GM03348 (cell line): ENCODE data around the gene AP5Z1.

Source experiments
- DNase-seq: peaks from one replicate; pipeline ENCODE4 v3.0.0; 2012; ENCODE audit warnings: low spot score

AP5Z1 gene

GRCh38 chr7:4745971-4746919, 29.2 kb upstream of the AP5Z1 start:
- peak; percentile 63 for DNase-seq

GRCh38 chr7:4747013-4747412, 28.4 kb upstream of the AP5Z1 start:
- no peak for DNase-seq

GRCh38 chr7:4747746-4748145, 27.7 kb upstream of the AP5Z1 start:
- no peak for DNase-seq

GRCh38 chr7:4748231-4748681, 27.2 kb upstream of the AP5Z1 start:
- DNase-seq, result no peak

DNA sequence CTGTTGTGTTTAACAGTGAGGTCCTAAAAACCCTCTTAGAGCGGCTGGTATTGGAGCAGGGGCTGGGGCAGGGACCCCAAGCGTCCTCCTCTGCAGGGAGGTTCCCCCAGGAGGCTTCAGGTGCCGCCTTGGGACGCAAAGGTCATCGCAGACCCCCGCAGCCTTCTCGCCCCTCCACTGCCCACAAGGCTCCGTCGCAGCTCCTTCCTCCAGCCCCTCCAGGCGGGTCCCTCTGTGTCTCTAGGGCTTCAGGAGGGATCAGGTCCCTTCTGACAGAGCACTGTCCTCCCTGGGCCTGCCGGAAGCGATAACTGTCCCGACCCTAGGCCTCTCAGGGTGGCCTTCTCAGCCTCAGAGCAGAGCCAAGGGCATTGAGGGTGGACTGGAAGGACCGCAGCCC, 26.1 kb upstream of the AP5Z1 start:
- DNase-seq, result no peak

GRCh38 chr7:4749798-4750197, 25.6 kb upstream of the AP5Z1 start:
- DNase-seq, result no peak

GRCh38 chr7:4751398-4751947, 23.9 kb upstream of the AP5Z1 start:
- no peak for DNase-seq

DNA sequence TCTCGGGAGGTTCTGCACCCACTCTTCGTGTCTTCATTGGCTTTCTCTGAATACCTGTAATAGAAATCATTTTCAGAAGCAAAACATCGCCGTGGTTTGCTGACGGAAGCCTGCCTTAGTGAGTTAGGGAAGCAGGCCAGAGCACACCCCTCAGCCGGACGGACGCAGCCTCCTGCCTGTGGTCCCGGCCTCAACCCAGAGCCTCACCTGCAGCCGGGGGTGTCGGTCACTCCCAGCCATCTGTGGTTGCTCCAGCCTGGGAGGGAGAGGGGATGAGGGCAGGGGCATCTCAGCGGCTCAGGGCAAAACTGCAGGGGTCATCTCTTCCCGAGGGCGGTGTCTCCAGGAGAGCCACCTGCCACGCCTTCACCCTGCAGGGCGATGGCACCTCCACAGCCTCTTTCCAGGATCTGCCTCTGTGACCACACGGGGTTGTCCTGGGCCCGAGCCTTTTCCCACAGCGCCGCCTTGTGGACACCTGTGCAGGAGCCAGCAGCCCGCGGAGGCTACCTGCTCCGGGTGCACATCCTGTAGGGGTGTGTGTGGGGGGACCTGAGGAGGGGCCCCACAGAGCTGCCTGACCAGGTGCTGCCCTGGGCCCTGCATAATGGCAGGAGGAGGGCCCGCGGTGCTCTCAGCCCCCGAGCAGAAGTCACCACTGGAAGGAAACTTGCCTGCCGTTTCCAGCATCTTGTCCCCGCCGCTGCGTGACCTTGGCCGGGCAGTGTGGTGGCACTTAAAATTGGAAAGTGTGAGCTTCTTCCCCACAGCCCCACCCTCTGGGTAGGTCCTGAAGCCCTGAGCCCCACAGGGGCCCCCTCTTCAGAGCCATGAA, 21.6 kb upstream of the AP5Z1 start:
- peak; percentile 73 for DNase-seq

GRCh38 chr7:4754433-4755010, 20.9 kb upstream of the AP5Z1 start:
- no peak for DNase-seq

- DNase-seq, result no peak
Observed at GRCh38 chr7:4755045-4755444, 20.4 kb upstream of the AP5Z1 start.

DNA sequence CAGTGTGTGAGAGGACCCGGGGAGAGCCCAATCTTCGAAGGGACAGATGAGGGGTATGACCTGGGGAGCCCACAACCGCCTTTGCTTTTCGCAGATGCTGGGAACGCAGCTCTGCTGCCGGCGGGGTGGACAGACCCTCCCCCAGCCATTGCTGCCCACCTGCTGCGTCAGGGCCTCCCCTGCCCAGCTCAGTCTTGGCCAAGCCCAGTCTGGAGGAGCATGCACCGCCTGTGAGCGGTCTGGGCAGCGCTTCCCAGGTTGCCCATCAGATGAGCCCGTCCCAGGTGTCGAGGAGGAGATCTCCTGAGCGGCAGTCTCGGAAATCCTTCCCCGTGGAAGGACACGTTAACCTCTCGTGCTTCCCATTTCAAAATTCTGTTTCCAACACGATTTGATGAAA, 17.3 kb upstream of the AP5Z1 start:
- no peak for DNase-seq

DNA sequence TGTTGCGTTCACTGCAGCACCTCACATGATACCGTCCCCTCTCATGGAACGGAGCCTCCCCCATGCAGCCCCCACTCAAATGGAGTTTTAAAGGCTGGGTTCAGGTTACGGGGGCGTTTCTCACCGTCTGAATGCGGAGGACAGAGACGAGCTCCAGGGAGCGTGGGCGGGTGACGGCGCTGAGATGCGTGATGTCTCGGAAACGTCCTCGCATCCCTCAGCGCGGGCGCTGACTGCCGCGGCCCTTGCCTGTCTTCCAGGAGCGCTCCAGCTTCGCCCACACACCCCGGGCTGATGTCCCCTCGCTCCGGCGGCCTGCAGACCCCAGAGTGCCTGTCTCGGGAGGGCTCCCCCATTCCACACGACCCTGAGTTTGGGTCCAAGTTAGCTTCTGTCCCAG, 16.6 kb upstream of the AP5Z1 start:
- DNase-seq, result no peak

GRCh38 chr7:4759211-4759610, 16.2 kb upstream of the AP5Z1 start:
- DNase-seq, result no peak

DNA sequence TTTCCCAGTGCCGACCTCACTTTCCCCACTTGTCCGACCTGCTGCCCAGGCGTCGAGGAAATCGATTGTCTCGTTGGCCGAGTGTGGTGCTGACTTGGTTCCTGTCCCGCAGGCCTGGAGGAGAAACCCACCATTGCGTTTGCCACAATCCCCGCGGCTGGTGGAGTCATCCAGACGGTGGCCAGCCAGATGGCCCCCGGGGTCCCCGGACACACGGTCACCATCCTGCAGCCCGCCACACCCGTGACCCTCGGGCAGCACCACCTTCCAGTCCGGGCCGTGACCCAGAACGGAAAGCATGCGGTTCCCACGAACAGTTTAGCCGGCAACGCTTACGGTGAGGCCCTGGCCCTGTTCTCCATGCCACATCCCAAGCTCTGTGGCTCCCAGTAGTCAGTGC, 14.5 kb upstream of the AP5Z1 start:
- DNase-seq, result no peak

DNA sequence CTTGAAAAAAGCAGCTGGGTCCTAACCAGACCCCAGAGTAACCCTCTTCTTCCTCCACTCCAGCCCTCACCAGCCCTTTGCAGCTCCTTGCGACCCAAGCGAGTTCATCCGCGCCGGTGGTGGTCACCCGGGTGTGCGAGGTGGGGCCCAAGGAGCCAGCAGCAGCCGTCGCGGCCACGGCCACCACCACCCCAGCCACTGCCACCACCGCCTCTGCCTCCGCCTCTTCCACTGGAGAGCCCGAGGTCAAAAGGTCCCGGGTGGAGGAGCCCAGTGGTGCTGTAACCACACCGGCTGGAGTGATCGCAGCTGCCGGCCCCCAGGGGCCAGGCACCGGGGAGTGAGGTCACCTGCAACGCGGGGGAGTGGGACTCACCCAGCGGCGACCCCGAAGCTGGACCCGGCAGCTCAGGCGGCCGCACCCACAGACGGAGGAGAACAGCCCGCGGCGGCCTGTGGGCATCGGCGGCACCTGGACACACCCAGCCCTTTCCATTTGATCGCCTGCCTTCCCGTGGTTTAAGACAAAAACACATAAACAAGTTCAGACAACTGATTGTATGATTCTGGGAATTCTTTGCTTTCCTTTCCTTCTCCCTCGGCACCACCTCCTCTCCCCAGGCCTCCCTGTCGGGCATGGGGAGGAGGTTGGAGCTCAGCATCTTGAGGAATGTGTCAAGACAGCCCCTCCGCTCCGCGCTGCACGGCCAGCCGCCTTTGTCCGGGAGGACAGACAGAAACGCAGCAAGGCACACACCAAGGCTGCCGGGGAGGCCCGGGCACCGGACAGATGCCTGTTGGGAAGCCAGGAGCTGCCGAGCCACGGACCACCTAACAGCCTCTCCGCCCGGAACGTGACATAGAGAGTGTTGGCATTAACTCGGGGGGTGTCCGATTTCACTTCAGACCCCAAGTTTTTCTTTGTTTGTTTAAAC, 13.0 kb upstream of the AP5Z1 start:
- DNase-seq, result no peak

DNA sequence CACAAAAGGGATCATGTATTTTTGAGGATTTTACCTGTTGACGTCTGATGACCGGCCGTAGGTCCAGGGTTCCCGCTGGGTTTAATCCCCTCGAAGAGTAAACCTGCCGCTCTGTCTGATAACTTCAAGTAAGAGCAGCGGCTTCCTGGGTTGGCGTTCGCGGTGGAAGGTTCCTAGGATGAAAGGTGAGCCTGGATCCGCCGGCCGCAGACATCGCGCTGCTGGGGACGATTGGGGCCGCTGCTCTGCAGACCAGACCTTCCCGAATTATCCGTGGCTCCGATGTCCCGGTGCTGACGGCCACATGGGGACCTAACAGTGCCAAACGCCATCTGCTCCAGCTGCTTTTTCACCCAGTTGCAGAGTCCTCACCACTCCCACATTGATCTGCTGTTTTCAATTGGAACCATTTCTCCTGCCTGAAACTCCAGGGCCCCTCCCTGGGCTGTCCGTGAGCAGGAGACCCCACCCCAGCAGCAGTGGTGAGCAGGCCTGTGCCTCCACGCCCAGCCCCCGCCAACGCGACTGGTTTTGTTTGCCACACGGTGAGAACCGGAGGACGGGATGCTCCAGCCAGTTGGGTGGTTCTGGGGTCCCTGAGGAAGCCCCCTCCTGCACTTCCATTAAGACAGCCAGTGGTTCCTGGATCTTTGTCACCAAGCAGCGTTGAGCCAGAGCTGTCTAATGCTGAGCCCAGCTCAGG, 12.2 kb upstream of the AP5Z1 start:
- DNase-seq, result no peak

- no peak for DNase-seq
Observed at GRCh38 chr7:4763794-4764185, 11.6 kb upstream of the AP5Z1 start.

DNA sequence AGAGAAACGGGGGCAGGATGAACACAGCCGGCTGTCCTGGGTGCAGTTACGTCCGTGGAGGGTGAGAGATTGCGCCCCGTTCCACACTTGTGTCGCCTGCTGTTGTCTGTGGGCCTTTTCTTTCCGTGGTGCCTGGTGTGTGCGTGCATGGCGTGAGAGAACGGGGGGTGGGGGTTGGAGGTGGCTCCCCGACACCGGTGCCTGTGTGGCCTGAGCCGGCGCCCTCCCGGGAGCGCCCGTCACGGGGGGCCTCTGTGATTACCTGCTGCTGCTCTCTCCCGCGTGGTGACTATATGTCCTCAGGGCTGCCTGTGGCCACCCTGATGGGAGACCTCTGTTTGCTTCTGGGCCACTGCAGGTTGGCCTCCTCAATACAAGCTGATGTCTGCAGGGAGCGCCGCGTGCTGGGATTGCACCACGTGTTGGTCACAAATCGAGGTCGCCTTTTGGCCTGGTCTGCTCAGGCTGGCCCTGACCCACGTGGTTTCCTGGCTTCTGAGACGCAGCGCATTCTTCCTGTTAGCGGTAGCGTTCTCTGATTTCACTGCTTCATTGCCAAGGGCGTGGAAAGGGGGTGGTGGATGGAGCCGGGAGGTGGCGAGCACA, 10.9 kb upstream of the AP5Z1 start:
- no peak for DNase-seq

DNA sequence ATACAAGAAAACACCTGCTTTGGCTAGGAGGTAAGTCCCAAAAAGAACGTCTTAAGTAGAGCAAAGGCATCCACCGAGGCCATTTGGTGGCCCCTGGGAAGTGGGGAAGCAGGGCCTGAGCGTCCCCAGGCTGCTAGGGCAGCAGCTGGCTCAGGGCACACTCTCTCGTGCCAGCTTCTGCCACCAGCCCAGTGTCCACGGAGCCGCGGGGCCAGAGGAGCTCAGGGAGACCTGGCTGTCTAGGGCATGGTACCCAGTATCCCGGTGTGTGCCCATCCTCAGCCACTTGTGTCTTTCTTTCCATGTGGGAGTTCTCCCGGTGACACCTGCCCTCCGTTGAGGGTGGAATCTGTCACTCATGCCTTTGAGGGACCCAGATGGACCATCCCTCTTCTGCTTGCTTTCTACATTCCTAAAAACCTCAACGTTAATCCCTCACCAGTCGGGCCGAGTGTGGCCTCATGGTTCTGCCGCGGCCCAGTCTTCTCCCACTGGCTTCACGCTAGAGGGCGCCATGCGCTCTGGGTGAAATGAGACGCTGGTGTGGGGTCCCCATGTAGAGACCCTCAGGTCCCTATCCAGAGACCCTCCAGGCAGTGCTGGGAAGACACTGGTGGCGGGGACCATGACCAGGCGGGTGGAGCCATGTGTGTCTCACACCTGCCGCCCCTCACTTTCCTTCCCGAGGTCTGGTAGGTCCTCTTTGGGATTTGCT, 9.5 kb upstream of the AP5Z1 start:
- no peak for DNase-seq
